H1 (cell line): ENCODE measurements around the gene ABHD16B.
A peak's percentile ranks its signal among the peaks of the same experiment; 100 is the strongest.

Source experiments
- EGR1 ChIP-seq: IDR thresholded peaks from 2 replicates; pipeline ENCODE4 v1.6.1; 2011; ENCODE audit warnings: low read depth, low read length, borderline replicate concordance
- GABPA ChIP-seq: IDR thresholded peaks from 2 replicates; pipeline ENCODE4 v1.6.1; 2011; ENCODE audit warnings: mild to moderate bottlenecking, low read length, moderate library complexity, borderline replicate concordance; ENCODE audit not compliant: insufficient read depth
- TF ChIP-seq, protein P1 (sequence below), 3 experiments: IDR thresholded peaks; 1 replicate in 2 of 3; 2 replicates in 1 of 3; pipeline versions ENCODE4 v1.5.1 to v1.6.1; 2011; ENCODE audit warnings: low read length in 3 of 3, mild to moderate bottlenecking in 3 of 3, inconsistent platforms in 2 of 3, low read depth in 1 of 3, moderate library complexity in 1 of 3; ENCODE audit not compliant: insufficient read depth in 1 of 3; ENCODE audit errors: control extremely low read depth in 1 of 3
- TF ChIP-seq, protein P2 (sequence below): IDR thresholded peaks from 2 replicates; pipeline ENCODE4 v1.6.1; 2011; ENCODE audit warnings: low read length, improper control_type of control experiment

DNA sequence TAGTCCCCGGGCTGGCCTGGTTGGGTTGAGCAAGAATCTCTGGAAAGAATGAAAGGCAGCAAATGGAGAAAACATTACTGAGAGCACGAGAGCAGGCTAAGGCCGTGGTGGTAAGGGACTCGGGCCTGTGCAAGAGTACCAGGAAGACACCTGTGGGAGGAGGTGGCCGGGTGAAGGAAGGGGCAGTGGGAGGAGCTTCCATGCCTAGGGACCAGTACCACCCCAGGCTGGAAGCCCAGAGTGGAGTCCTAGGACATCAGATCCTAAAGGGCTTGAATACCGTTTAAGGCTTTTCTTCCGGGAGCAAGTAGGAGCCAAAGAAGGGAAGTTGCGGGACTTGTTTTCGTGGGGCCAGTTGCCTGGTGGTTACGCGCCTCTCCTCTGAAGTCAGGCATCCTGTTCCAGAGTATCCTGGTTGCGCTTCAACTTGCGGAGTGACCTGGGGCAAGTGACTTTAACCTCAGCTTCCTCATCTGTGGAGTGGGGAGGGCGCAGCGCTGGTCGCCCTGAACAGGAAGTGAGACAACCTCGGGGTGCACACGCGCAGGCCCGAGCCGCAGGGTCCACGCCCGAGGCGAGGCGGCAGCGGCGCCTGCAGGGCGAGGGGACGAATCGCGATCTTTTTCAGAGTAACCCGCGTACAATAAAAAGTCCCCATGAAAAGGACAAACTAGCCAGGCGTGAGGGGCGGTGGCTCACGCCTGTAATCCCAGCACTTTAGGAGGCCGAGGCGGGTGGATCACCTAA is 2.7 kb downstream of the ABHD16B start:
- TF ChIP-seq, protein P1, sequence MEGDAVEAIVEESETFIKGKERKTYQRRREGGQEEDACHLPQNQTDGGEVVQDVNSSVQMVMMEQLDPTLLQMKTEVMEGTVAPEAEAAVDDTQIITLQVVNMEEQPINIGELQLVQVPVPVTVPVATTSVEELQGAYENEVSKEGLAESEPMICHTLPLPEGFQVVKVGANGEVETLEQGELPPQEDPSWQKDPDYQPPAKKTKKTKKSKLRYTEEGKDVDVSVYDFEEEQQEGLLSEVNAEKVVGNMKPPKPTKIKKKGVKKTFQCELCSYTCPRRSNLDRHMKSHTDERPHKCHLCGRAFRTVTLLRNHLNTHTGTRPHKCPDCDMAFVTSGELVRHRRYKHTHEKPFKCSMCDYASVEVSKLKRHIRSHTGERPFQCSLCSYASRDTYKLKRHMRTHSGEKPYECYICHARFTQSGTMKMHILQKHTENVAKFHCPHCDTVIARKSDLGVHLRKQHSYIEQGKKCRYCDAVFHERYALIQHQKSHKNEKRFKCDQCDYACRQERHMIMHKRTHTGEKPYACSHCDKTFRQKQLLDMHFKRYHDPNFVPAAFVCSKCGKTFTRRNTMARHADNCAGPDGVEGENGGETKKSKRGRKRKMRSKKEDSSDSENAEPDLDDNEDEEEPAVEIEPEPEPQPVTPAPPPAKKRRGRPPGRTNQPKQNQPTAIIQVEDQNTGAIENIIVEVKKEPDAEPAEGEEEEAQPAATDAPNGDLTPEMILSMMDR (IDR thresholded peaks at IDR 0.05; ENCODE audit: control extremely low read depth in 1 of 3, insufficient read depth in 1 of 3, low read depth in 1 of 3, low read length in 3 of 3), result peak; percentile 72 to 74 (median 73)
- TF ChIP-seq GABPA, result peak; percentile 76; the same call in 1 of the 2 replicates
- no peak; the same call in 1 of the 2 replicates for TF ChIP-seq EGR1
- TF ChIP-seq, protein P2, sequence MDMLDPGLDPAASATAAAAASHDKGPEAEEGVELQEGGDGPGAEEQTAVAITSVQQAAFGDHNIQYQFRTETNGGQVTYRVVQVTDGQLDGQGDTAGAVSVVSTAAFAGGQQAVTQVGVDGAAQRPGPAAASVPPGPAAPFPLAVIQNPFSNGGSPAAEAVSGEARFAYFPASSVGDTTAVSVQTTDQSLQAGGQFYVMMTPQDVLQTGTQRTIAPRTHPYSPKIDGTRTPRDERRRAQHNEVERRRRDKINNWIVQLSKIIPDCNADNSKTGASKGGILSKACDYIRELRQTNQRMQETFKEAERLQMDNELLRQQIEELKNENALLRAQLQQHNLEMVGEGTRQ, result no peak
